OCI-LY3 (cell line): Measurements from ENCODE around the gene CHRM4.

Experiments
- H2AFZ ChIP-seq: fragments of 200-600, 300-600 bp; shearing (Covaris generic); 2 replicates; pipeline ENCODE4 v1.6.0; 2014; ENCODE audit warnings: antibody characterized with exemption, low read depth, low read length
- H3K27ac ChIP-seq: fragments of 200-600, 300-600 bp; sonication (generic); 2 replicates; pipeline ENCODE4 v1.5.1; 2014; ENCODE audit warnings: mild to moderate bottlenecking, low read length, moderate library complexity, mixed read lengths
- H3K27me3 ChIP-seq: fragments of 200-600, 300-600 bp; sonication (generic); 2 replicates; pipeline ENCODE4 v1.6.1; 2014; ENCODE audit warnings: low read depth, low read length, mixed read lengths
- H3K36me3 ChIP-seq: fragments of 200-600, 300-600 bp; sonication (generic); replicated peaks from 2 replicates; pipeline ENCODE3; 2014; ENCODE audit warnings: low read depth, low read length, mixed read lengths
- H3K4me1 ChIP-seq: fragments of 300-600, 200-600 bp; sonication (generic); 2 replicates; pipeline ENCODE4 v1.6.1; 2014; ENCODE audit warnings: low read length, mixed read lengths
- H3K4me2 ChIP-seq: fragments of 200-600, 300-600 bp; sonication (generic); 2 replicates; pipeline ENCODE4 v1.6.1; 2014; ENCODE audit warnings: low read length, mixed read lengths
- H3K4me3 ChIP-seq: fragments of 300-600, 200-600 bp; sonication (generic); 2 replicates; pipeline ENCODE4 v1.5.1; 2014; ENCODE audit warnings: antibody characterized with exemption, mild to moderate bottlenecking, low read length, moderate library complexity
- H3K79me2 ChIP-seq: fragments of 300-600, 200-600 bp; shearing (Covaris generic); 2 replicates; pipeline ENCODE4 v1.6.1; 2014; ENCODE audit warnings: mild to moderate bottlenecking, low read length, mixed read lengths
- H3K9ac ChIP-seq: fragments of 300-600, 200-600 bp; shearing (Covaris generic); 2 replicates; pipeline ENCODE4 v1.6.0; 2014; ENCODE audit warnings: mild to moderate bottlenecking, low read length, moderate library complexity
- H3K9me3 ChIP-seq: fragments of 200-600, 300-600 bp; shearing (Covaris generic); 2 replicates; pipeline ENCODE4 v1.6.1; 2014; ENCODE audit warnings: low read length, mixed read lengths; ENCODE audit not compliant: insufficient read depth
- H4K20me1 ChIP-seq: fragments of 200-600, 300-600 bp; sonication (generic); 2 replicates; pipeline ENCODE4 v1.6.1; 2016; ENCODE audit warnings: low read length, mixed read lengths; ENCODE audit not compliant: insufficient read depth
- CTCF ChIP-seq: fragments of 200-600, 300-600 bp; sonication (generic); IDR thresholded peaks from 2 replicates; pipeline ENCODE4 v1.5.1; 2014; ENCODE audit warnings: antibody characterized with exemption, low read length, low read depth
- EZH2phosphoT487 ChIP-seq: fragments of 200-600 bp; shearing (Covaris generic); IDR thresholded peaks from 2 replicates; pipeline ENCODE4 v1.6.1; 2018; ENCODE audit warnings: antibody characterized with exemption, mixed run types, low read depth

CHRM4 gene

GRCh38 chr11:46426233-46426991 is 34.8 kb upstream of the CHRM4 start:
- Histone ChIP-seq H3K36me3 (peaks cover 6% of the 10 kb centered on the region), H3K79me2 (no peaks in the 10 kb centered on the region), H2AFZ (no peak overlapping the region), H3K4me1 (no peaks in the 10 kb centered on the region), H4K20me1 (no peaks in the 10 kb centered on the region), H3K9ac (no peak overlapping the region), H3K4me3 (no peak overlapping the region), H3K27me3 (no peaks in the 10 kb centered on the region), H3K4me2 (no peak overlapping the region), H3K27ac (no peak overlapping the region), H3K9me3 (no peaks in the 10 kb centered on the region)
- TF ChIP-seq EZH2phosphoT487, result no peak
- no peak for TF ChIP-seq CTCF

GRCh38 chr11:46422588-46422987 is 31.0 kb upstream of the CHRM4 start:
- H3K36me3 ChIP-seq, result no peaks in the 10 kb centered on the region
- H2AFZ ChIP-seq, result no peak overlapping the region
- TF ChIP-seq EZH2phosphoT487 (no peak), CTCF (no peak)

GRCh38 chr11:46421257-46421880 is 29.8 kb upstream of the CHRM4 start:
- H3K27me3 ChIP-seq, result no peaks in the 10 kb centered on the region
- no peak overlapping the region for H3K4me2 ChIP-seq
- H2AFZ ChIP-seq, result no peak overlapping the region
- H3K79me2 ChIP-seq, result no peaks in the 10 kb centered on the region
- H3K4me3 ChIP-seq, result no peak overlapping the region
- H3K4me1 ChIP-seq, result no peaks in the 10 kb centered on the region
- H3K9me3 ChIP-seq, result no peaks in the 10 kb centered on the region
- H3K9ac ChIP-seq, result no peak overlapping the region
- H4K20me1 ChIP-seq, result no peaks in the 10 kb centered on the region
- no peak overlapping the region for H3K27ac ChIP-seq
- no peaks in the 10 kb centered on the region for H3K36me3 ChIP-seq
- TF ChIP-seq CTCF, result no peak
- no peak for TF ChIP-seq EZH2phosphoT487

More at GRCh38 chr11:46422588-46422987, 31.0 kb upstream of the CHRM4 start:
- Histone ChIP-seq H3K79me2 (no peaks in the 10 kb centered on the region), H3K9me3 (no peaks in the 10 kb centered on the region), H3K4me1 (no peaks in the 10 kb centered on the region), H3K27me3 (no peaks in the 10 kb centered on the region), H3K27ac (no peak overlapping the region), H3K4me2 (no peak overlapping the region), H4K20me1 (no peaks in the 10 kb centered on the region), H3K9ac (no peak overlapping the region), H3K4me3 (no peak overlapping the region)

- Histone ChIP-seq H3K4me2 (no peak overlapping the region), H3K9me3 (no peaks in the 10 kb centered on the region), H4K20me1 (no peaks in the 10 kb centered on the region), H3K27ac (no peak overlapping the region), H3K27me3 (no peaks in the 10 kb centered on the region), H3K36me3 (peaks cover 7% of the 10 kb centered on the region), H2AFZ (no peak overlapping the region), H3K4me1 (peaks cover 6% of the 10 kb centered on the region), H3K4me3 (no peak overlapping the region), H3K9ac (no peak overlapping the region), H3K79me2 (no peaks in the 10 kb centered on the region)
- TF ChIP-seq CTCF (no peak), EZH2phosphoT487 (no peak)
Observed at GRCh38 chr11:46420513-46420912, 28.9 kb upstream of the CHRM4 start.
